Aorta (tissue), 5 donors: ENCODE data around the gene NUP205. TPM values are rescaled to one million over a fixed set of nuclear protein-coding genes. Genes with fewer than 3 reads are reported as not detected.
"Not testable (repeated sequence)": the region's sequence is repeated elsewhere in the genome, so short reads cannot be mapped to it uniquely, and the experiment has no call there.

Source experiments
- ATAC-seq: fragments of 200-7000 bp; cut with Tn5 transposase; one replicate; pipeline ENCODE4 v1.9.1; 2022; ENCODE audit warnings: moderate library complexity; ENCODE audit not compliant: low FRiP score
- DNase-seq, 2 donors: peaks; one replicate each; pipeline ENCODE4 v3.0.0-alpha.2; 2020
- H3K27ac ChIP-seq, 2 donors: one replicate each; pipeline ENCODE4 v1.5.1; 2013; ENCODE audit warnings: low read length in 2 of 2, mild to moderate bottlenecking in 2 of 2, moderate library complexity in 2 of 2, control low read depth in 1 of 2, inconsistent platforms in 1 of 2, low read depth in 1 of 2
- H3K27me3 ChIP-seq, 2 donors: one replicate each; pipeline ENCODE4 v1.6.1; 2013; ENCODE audit warnings: control low read depth in 1 of 2, low read length in 1 of 2, mild to moderate bottlenecking in 1 of 2, moderate library complexity in 1 of 2; ENCODE audit not compliant: insufficient read depth in 2 of 2, control insufficient read depth in 1 of 2
- H3K36me3 ChIP-seq, 2 donors: one replicate each; pipeline ENCODE4 v1.6.1; 2013; ENCODE audit warnings: control low read depth in 1 of 2, low read length in 1 of 2, mild to moderate bottlenecking in 1 of 2; ENCODE audit not compliant: insufficient read depth in 2 of 2, control insufficient read depth in 1 of 2
- H3K4me1 ChIP-seq, 2 donors: one replicate each; pipeline ENCODE4 v1.6.1; 2013; ENCODE audit warnings: low read length in 2 of 2, control low read depth in 1 of 2, mild to moderate bottlenecking in 1 of 2, moderate library complexity in 1 of 2; ENCODE audit not compliant: insufficient read depth in 2 of 2, control insufficient read depth in 1 of 2
- H3K4me3 ChIP-seq, 2 donors: one replicate each; pipeline ENCODE4 v1.5.1; 2013; ENCODE audit warnings: low read length in 2 of 2, control low read depth in 1 of 2, mild to moderate bottlenecking in 1 of 2
- H3K9me3 ChIP-seq: one replicate; pipeline ENCODE4 v1.6.1; 2013; ENCODE audit warnings: mild to moderate bottlenecking, low read length; ENCODE audit not compliant: control insufficient read depth
- WGBS, 2 donors: extraction: QIAGEN DNeasy Blood & Tissue Kit; methylation state at CpG; one replicate each; pipeline ENCODE4 v1.1.7; 2013; 5-methylcytosine and 5-hydroxymethylcytosine counted together
- intact Hi-C, 2 donors: fragments of 100-400 bp; cut with DNase I; formaldehyde crosslinking; loops; one replicate each; pipeline versions ENCODE4 v1.14.2 to v1.15.0; 2022
- polyA plus RNA-seq, 2 donors: library from polyadenylated mRNA; stranded (reverse); fragments of 200-250 nt; gene quantifications; one replicate each; pipeline ENCODE4 v1.2.3, GENCODE V29; 2013
- total RNA-seq, 2 donors: library from RNA; stranded (reverse); fragmentation: NEBNext Ultra II Directional; extraction: Animal tissue kit (Norgen Biotek cat#: 25700); gene quantifications; one replicate each; pipeline ENCODE4 v1.2.1, GENCODE V29; 2021
- donor health status: healthy with polysubstance abuse.
- donor health status: Bipolar disorder and iron deficiency.
- donor health status: DM: no; HTN: no; CAD: no.
- donor health status: DM: no; HTN: no; CAD: no.
- donor health status: DM: yes; HTN: yes; CAD: no.

NUP205 gene
- total and polyA plus RNA-seq, 4 donors, result 4.9 to 40.9 (median 30.1) TPM

DNA sequence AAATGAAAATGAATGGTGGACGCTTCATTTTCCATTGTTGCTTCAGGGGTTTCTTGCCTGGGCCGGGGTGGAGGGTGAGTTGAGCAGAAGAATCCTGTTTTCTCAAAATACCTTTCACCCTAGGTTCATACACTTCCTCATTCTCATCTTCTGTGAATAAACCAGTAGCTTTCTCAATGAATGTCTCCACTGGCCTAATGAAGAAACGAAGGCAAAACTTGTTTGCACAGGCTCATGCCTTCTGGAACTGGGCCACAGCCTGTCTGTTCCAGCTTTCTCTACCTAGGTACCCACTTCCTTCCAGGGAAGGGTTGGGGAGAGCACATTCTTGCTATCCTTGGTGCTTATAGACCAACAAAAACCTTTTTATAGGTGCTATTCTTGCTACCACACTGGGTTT is 125.9 kb downstream of the NUP205 start:
- WGBS, 2 donors, result 63 to 67% methylated on average over 3 of the region's 3 CpGs
- Histone ChIP-seq H3K9me3 (no peaks in the 10 kb centered on the region), H3K4me3 (no peak overlapping the region), H3K36me3 (no peaks in the 10 kb centered on the region), H3K27me3 (no peaks in the 10 kb centered on the region), H3K4me1 (no peaks in the 10 kb centered on the region), H3K27ac (no peak overlapping the region)
- intact Hi-C loops, result no loop called here
- no peak for ATAC-seq
- DNase-seq, result no peak

DNA sequence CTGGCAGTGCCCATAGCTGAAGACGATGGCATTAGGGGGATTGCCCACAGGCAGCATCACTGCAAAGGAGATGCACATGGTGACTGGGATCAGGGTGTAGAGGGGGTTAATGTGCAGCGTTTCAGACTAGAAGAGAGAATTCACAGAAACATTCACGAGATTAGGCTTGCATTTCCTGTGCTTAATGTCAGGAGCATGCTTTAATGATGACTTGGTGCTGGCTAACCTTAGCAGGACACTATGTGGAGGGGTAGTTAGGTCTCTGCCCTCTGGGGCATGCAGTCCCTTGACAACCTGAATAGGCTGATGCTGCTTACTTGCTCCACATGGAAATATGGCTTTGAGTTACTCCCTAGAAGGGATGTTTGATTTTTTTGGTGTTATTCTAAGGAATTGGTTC is 126.4 kb downstream of the NUP205 start:
- ATAC-seq, result no peak
- H3K4me1 ChIP-seq, result peaks cover 0 to under 1% of the 10 kb centered on the region in 2 donors
- intact Hi-C loops, result no loop called here

DNA sequence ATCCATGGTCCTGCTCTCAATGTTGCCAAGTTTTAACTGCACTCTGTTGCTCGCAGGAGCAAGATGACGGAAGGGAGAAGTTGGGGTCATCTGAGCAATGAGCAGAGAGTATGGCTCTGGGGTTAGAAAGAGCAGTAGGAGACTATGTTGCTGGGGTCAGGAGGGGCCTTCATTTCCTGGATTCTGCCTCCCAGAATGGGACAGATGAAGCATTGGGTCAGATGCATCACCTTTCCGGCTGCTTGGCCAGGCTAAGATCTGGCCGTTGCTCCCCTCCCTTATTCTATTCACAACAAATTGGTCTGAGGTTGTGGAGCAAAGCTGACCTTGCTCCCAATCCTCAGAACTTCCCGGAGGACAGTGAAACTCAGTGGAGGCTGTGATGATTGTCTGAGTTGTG is 127.0 kb downstream of the NUP205 start:
- Histone ChIP-seq H3K9me3 (no peaks in the 10 kb centered on the region), H3K27me3 (no peaks in the 10 kb centered on the region), H3K4me1 (peaks cover 0 to 4% of the 10 kb centered on the region in 2 donors), H3K4me3 (no peak overlapping the region), H3K36me3 (no peaks in the 10 kb centered on the region), H3K27ac (no peak overlapping the region)
- no peak for DNase-seq
- 87 to 89% methylated on average over 5 of the region's 5 CpGs for WGBS, 2 donors
- no peak for ATAC-seq
- intact Hi-C loops, result no loop called here

More for the DNA sequence above, 126.4 kb downstream of the NUP205 start:
- no peak overlapping the region for H3K4me3 ChIP-seq
- no peak overlapping the region for H3K27ac ChIP-seq
- no peaks in the 10 kb centered on the region for H3K9me3 ChIP-seq
- no peak for DNase-seq
- WGBS, 2 donors, result 23 to 27% methylated on average over 3 of the region's 3 CpGs
- no peaks in the 10 kb centered on the region for H3K36me3 ChIP-seq
- no peaks in the 10 kb centered on the region for H3K27me3 ChIP-seq

DNA sequence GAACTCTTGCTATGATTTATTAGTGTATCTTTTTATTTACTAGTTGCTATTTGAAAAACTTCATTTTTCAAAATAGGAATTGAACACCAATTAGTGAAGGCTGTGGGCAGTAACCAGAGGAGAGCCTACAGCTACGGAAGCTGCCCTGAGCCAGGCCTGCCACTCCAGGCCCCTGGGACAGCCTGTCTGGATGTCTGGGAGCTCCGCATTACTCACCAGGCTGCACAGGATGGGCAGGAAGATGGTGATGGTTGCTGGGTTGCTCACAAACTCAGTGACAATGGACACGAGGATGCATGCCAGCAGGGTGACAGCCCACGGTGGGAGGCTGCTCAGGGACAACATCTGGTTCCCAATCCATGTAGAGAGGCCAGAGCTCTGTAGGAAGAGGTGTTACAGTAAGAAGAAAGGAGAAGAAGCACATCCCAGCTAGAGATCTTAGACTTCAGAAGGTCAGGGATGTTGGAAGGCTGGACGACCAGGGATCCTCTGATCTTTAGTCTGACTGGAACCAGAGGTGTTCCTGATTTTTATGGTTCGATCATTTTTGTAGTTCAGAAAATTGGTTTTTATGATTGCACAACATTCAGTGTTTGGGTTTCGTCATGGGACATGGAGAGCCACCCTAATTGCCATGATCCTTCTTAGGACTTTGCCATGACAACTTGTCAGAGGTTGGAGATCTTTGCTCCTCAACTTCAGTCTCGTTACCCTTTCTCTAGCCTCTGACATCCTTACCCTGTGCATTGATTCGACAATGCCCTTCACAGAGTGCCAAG is 127.8 kb downstream of the NUP205 start:
- ATAC-seq (no peak), DNase-seq (no peak)
- Histone ChIP-seq H3K27me3 (no peaks in the 10 kb centered on the region), H3K4me3 (no peak overlapping the region), H3K4me1 (peaks cover 0 to 4% of the 10 kb centered on the region in 2 donors), H3K36me3 (peaks cover 0 to under 1% of the 10 kb centered on the region in 2 donors), H3K9me3 (no peaks in the 10 kb centered on the region), H3K27ac (no peak overlapping the region)
- intact Hi-C loops, result no loop called here
- 89 to 90% methylated on average over 9 of the region's 9 CpGs for WGBS, 2 donors

DNA sequence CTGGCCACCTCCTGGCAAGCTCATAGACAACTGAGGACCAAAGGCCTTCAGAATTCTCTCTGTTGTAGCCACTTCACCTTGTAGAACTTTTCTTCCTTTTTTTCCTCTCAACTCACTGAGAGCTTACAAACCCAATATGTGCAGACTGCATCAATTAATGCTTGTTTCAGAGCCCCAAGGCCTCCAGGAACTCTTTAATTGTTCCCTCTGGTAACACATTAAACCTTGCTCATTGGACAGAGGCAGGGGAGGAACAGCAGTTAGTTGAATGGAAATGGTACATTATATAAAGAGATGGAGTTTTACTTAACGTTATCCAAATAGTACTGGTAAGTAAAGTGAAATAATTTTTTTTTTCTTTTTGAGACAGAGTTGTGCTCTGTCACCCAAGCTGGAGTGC is 129.7 kb downstream of the NUP205 start:
- intact Hi-C loops, result no loop called here
- no peaks in the 10 kb centered on the region for H3K9me3 ChIP-seq
- no peak overlapping the region for H3K27ac ChIP-seq
- no peak for DNase-seq
- H3K27me3 ChIP-seq, result no peaks in the 10 kb centered on the region
- no peak overlapping the region for H3K4me3 ChIP-seq
- WGBS, 2 donors, result 0 to 44% methylated on average over 1 of the region's 1 CpG
- no peak for ATAC-seq
- peaks cover 0 to 4% of the 10 kb centered on the region in 2 donors for H3K36me3 ChIP-seq
- H3K4me1 ChIP-seq, result peaks cover 0 to 4% of the 10 kb centered on the region in 2 donors

DNA sequence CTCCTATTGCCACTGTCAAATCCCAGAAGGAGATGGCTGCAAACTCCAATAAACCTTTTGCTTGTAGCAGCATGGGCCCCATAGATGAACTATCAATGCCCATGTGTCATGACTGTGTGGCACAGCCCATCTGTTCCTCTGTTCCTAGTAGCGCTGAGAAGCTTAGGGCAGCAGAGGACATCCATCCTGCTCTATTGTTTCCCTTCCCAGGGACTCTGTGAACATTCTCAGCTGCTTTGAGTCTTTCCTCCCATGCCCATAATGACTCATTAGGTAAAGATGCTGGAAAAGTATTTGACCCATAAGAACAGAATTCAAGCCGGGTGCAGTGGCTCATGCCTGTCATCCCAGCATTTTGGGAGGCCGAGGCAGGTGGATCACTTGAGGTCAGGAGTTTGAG is 132.8 kb downstream of the NUP205 start:
- no peak overlapping the region for H3K4me3 ChIP-seq
- H3K36me3 ChIP-seq, result peaks cover 0 to 6% of the 10 kb centered on the region in 2 donors
- H3K9me3 ChIP-seq, result no peaks in the 10 kb centered on the region
- DNase-seq (no peak), ATAC-seq (no peak)
- no peak overlapping the region for H3K27ac ChIP-seq
- WGBS, 2 donors, result 79 to 80% methylated on average over 3 of the region's 3 CpGs
- H3K27me3 ChIP-seq, result no peaks in the 10 kb centered on the region
- peaks cover 0 to 4% of the 10 kb centered on the region in 2 donors for H3K4me1 ChIP-seq
- intact Hi-C loops, result no loop called here

DNA sequence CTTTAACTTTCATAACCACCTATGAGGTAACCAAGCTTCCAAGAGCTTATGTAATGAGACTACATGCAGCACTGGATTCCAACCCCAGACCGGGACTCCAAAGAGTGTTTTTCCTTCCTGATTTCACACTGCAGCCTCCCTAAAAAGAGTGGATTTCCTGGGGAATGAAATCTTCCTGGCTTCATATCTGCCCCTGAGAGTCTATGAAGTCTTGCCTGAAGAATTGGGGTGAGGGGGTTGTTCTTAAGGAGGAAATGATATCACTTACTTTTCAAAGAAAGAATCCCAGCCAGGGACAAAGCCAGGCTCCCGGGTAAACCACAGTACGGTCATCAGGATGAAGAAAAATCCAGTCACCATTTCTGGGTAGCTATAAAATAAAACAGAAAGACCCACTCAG is 134.3 kb downstream of the NUP205 start:
- no peak for DNase-seq
- no peak overlapping the region for H3K4me3 ChIP-seq
- no peak for ATAC-seq
- intact Hi-C loops, result no loop called here
- H3K27me3 ChIP-seq, result no peaks in the 10 kb centered on the region
- WGBS, 2 donors, result 87 to 91% methylated on average over 3 of the region's 3 CpGs
- H3K4me1 ChIP-seq, result peaks cover 0 to 4% of the 10 kb centered on the region in 2 donors
- peaks cover 0 to 6% of the 10 kb centered on the region in 2 donors for H3K36me3 ChIP-seq
- no peaks in the 10 kb centered on the region for H3K9me3 ChIP-seq
- H3K27ac ChIP-seq, result no peak overlapping the region

DNA sequence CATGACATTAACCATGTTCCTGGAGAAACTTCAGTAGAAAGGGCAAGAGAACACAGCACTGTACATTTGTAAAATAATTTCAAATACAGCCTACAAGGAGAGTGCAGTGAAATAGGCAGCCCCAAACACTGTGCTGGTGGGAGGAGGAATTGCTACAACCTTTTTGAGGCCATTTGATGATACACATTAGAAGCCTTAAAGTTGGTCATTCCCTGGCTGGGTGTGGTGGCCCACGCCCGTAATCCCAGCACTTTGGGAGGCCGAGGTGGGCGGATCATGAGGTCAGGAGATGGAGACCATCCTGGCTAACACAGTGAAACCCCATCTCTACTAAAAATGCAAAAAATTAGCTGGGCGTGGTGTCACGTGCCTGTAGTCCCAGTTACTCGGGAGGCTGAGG is 134.9 kb downstream of the NUP205 start:
- H3K4me1 ChIP-seq, intact Hi-C loops, H3K9me3 ChIP-seq, H3K27me3 ChIP-seq, ATAC-seq, H3K27ac ChIP-seq, DNase-seq, H3K4me3 ChIP-seq, H3K36me3 ChIP-seq: not testable (repeated sequence)
- WGBS, 2 donors, result 98 to 99% methylated on average over 7 of the region's 7 CpGs

DNA sequence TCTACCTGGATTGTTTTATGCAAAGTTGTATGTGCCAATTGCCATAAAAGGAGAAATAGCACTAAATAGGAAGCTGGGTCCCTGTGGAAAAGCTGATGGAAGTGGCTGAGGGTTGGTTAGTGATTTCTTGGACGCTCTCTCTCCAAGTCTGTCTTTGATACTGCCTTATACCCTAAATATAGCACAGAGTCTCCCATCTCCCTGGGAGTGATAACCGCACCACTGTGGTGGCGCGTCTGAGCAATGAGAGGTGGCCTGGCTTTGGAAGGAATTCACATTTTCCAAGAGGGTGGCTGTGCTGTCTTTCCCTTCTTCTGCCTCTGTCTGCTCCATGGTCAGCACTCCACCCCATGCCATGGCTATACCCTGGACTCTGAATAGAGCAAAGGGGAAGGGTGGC is 135.8 kb downstream of the NUP205 start:
- no peak for ATAC-seq
- Histone ChIP-seq H3K27ac (no peak overlapping the region), H3K36me3 (peaks cover 0 to 6% of the 10 kb centered on the region in 2 donors), H3K4me1 (peaks cover 0 to 4% of the 10 kb centered on the region in 2 donors), H3K4me3 (no peak overlapping the region), H3K27me3 (no peaks in the 10 kb centered on the region), H3K9me3 (no peaks in the 10 kb centered on the region)
- DNase-seq, result no peak
- intact Hi-C loops, result no loop called here
- 76 to 87% methylated on average over 4 of the region's 4 CpGs for WGBS, 2 donors
